Esophagus (tissue), 2 donors: Measurements from ENCODE around the gene TENT4A. TPM values are rescaled to one million over a fixed set of nuclear protein-coding genes. Genes with fewer than 3 reads are reported as not detected.

ENCODE experiments used
- H3K27ac ChIP-seq, 2 donors: one replicate each; pipeline ENCODE4 v1.5.1; 2013; ENCODE audit warnings: low read depth in 2 of 2, mild to moderate bottlenecking in 2 of 2, inconsistent platforms in 1 of 2, low read length in 1 of 2, moderate library complexity in 1 of 2
- H3K27me3 ChIP-seq, 2 donors: one replicate each; pipeline ENCODE4 v1.6.1; 2013; ENCODE audit warnings: low read length in 2 of 2, control low read depth in 1 of 2, mild to moderate bottlenecking in 1 of 2; ENCODE audit not compliant: insufficient read depth in 2 of 2, control insufficient read depth in 1 of 2
- H3K36me3 ChIP-seq, 2 donors: one replicate each; pipeline ENCODE4 v1.6.1; 2013; ENCODE audit warnings: low read length in 1 of 2; ENCODE audit not compliant: control insufficient read depth in 2 of 2, insufficient read depth in 2 of 2
- H3K4me1 ChIP-seq, 2 donors: one replicate each; pipeline ENCODE4 v1.6.1; 2013; ENCODE audit warnings: low read length in 1 of 2; ENCODE audit not compliant: control insufficient read depth in 2 of 2, insufficient read depth in 2 of 2
- H3K4me3 ChIP-seq, 2 donors: one replicate each; pipeline ENCODE4 v1.5.1; 2013; ENCODE audit warnings: low read length in 2 of 2, mild to moderate bottlenecking in 2 of 2, low read depth in 1 of 2, moderate library complexity in 1 of 2
- H3K9me3 ChIP-seq, 2 donors: one replicate each; pipeline ENCODE4 v1.6.1; 2013; ENCODE audit warnings: mild to moderate bottlenecking in 2 of 2, low read depth in 1 of 2, low read length in 1 of 2, moderate library complexity in 1 of 2; ENCODE audit not compliant: control insufficient read depth in 2 of 2, insufficient read depth in 1 of 2
- WGBS, 2 donors: extraction: QIAGEN DNeasy Blood & Tissue Kit; methylation state at CpG; one replicate each; pipeline ENCODE4 v1.1.7; 2013; 5-methylcytosine and 5-hydroxymethylcytosine counted together
- polyA plus RNA-seq, 2 donors: library from polyadenylated mRNA; stranded (reverse); fragments of 200-250 nt; gene quantifications; one replicate each; pipeline ENCODE4 v1.2.3, GENCODE V29; 2013
- donor health status: healthy with polysubstance abuse.
- donor health status: Bipolar disorder and iron deficiency.

Gene TENT4A
- polyA plus RNA-seq, 2 donors = 7.9 to 8.9 TPM

DNA sequence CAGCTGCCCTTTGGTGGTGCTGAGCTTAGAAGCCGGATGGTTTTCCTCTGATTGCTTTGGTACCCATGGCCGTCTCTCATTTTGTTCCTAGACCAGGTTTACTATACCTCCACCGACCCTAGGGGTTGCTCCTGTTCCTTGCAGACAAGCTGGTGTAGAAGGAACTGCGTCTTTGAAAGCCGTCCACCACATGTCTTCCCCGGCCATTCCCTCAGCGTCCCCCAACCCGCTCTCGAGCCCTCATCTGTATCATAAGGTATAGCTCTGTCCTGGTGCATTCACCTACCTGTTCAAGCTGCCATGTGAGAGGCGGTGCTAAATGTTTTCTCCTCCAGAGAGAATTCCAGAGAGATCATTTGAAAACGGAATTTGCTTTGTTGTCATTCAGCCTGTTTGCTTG is 39.5 kb downstream of the TENT4A start:
- Histone ChIP-seq H3K4me1 (no peaks in the 10 kb centered on the region), H3K36me3 (peaks cover 7 to 59% of the 10 kb centered on the region in 2 donors), H3K4me3 (no peak overlapping the region), H3K9me3 (no peaks in the 10 kb centered on the region), H3K27me3 (no peaks in the 10 kb centered on the region), H3K27ac (no peak overlapping the region)
- 95 to 96% methylated on average over 11 of the region's 11 CpGs for WGBS, 2 donors

GRCh38 chr5:6753851-6754250 is 40.6 kb downstream of the TENT4A start:
- Histone ChIP-seq H3K4me3 (no peak overlapping the region), H3K27me3 (no peaks in the 10 kb centered on the region), H3K9me3 (no peaks in the 10 kb centered on the region), H3K27ac (no peak overlapping the region), H3K4me1 (no peaks in the 10 kb centered on the region), H3K36me3 (peaks cover 7 to 59% of the 10 kb centered on the region in 2 donors)
- 84 to 85% methylated on average over 11 of the region's 11 CpGs for WGBS, 2 donors

DNA sequence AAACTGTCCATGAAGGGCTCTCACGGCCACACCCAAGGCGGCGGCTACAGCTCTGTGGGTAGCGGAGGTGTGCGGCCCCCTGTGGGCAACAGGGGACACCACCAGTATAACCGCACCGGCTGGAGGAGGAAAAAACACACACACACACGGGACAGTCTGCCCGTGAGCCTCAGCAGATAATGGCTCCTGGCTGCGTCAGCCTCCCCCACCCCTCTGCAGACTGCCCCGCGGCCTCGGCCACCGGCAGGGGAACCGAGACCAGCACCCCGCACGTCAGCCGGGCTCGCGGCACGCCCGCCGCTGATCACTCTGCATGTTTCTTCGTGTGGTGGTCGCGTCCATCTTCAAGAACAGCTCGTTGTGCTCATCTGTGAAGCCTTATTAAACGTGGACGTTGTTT is 41.5 kb downstream of the TENT4A start:
- H3K36me3 ChIP-seq = peaks cover 7 to 57% of the 10 kb centered on the region in 2 donors
- WGBS, 2 donors = 96 to 97% methylated on average over 29 of the region's 29 CpGs

GRCh38 chr5:6755519-6755918 is 42.3 kb downstream of the TENT4A start:
- H3K27ac ChIP-seq = no peak overlapping the region
- no peaks in the 10 kb centered on the region for H3K9me3 ChIP-seq
- H3K36me3 ChIP-seq = peaks cover 7 to 52% of the 10 kb centered on the region in 2 donors
- no peaks in the 10 kb centered on the region for H3K4me1 ChIP-seq
- 81 to 82% methylated on average over 12 of the region's 12 CpGs for WGBS, 2 donors
- H3K4me3 ChIP-seq = no peak overlapping the region
- no peaks in the 10 kb centered on the region for H3K27me3 ChIP-seq

More for the DNA sequence above, 41.5 kb downstream of the TENT4A start:
- Histone ChIP-seq H3K4me1 (no peaks in the 10 kb centered on the region), H3K4me3 (no peak overlapping the region), H3K9me3 (no peaks in the 10 kb centered on the region), H3K27ac (no peak overlapping the region), H3K27me3 (no peaks in the 10 kb centered on the region)

GRCh38 chr5:6755941-6756340 is 42.7 kb downstream of the TENT4A start:
- WGBS, 2 donors = 97% methylated on average over 17 of the region's 17 CpGs
- Histone ChIP-seq H3K4me3 (no peak overlapping the region), H3K9me3 (no peaks in the 10 kb centered on the region), H3K4me1 (no peaks in the 10 kb centered on the region), H3K27ac (no peak overlapping the region), H3K36me3 (peaks cover 7 to 50% of the 10 kb centered on the region in 2 donors), H3K27me3 (no peaks in the 10 kb centered on the region)

- Histone ChIP-seq H3K27me3 (no peaks in the 10 kb centered on the region), H3K36me3 (peaks cover 6 to 36% of the 10 kb centered on the region in 2 donors), H3K4me1 (peaks cover 0 to 2% of the 10 kb centered on the region in 2 donors), H3K9me3 (no peaks in the 10 kb centered on the region), H3K4me3 (no peak overlapping the region), H3K27ac (no peak overlapping the region)
- WGBS, 2 donors = 89 to 94% methylated on average over 8 of the region's 8 CpGs
Observed at GRCh38 chr5:6757414-6757969, 44.3 kb downstream of the TENT4A start.

DNA sequence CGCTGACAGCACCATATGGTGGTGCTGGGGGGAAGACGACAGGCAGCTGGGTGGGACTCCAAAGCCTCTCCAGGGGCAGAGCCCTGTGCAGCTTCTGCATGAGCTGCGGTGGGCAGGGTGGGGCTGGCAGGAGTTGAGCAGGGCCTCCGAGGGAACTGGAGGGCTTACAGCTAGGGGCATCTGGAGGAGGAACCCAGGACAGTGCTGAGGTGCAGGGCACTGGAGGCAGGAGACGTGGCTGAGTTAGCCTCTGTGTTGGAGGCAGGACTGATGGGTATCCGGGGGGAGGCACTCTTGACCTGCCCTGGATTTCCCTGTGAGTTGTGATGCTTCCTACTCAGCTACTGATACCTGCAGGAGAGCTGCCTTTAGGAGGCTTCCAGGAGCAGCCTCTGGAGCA is 45.0 kb downstream of the TENT4A start:
- Histone ChIP-seq H3K36me3 (peaks cover 6 to 30% of the 10 kb centered on the region in 2 donors), H3K4me1 (peaks cover 0 to 2% of the 10 kb centered on the region in 2 donors), H3K27me3 (no peaks in the 10 kb centered on the region), H3K4me3 (no peak overlapping the region), H3K27ac (no peak overlapping the region), H3K9me3 (no peaks in the 10 kb centered on the region)
- WGBS, 2 donors = 81 to 91% methylated on average over 6 of the region's 6 CpGs

DNA sequence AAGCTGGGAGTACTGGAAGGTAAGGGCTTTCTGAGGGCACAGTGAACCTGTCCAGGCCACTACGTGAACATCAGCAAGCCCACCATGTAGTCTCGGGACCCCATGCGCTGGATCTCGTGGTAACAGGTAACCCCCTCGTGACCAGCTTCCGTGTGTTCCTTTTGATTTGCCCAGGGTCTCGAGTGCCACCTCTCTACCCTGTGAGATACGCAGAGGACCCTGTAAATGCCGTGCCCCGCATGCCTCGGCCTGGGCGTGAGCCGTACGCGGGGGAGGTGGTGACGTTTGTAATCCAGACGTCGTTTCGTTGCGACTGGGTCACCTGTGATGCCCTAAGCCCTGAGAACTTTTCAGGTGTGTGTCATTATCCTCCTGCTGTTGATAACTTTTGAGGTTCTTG is 45.5 kb downstream of the TENT4A start:
- Histone ChIP-seq H3K4me3 (no peak overlapping the region), H3K4me1 (peaks cover 0 to 2% of the 10 kb centered on the region in 2 donors), H3K27ac (no peak overlapping the region), H3K36me3 (peaks cover 6 to 28% of the 10 kb centered on the region in 2 donors), H3K27me3 (no peaks in the 10 kb centered on the region), H3K9me3 (no peaks in the 10 kb centered on the region)
- 93 to 96% methylated on average over 20 of the region's 20 CpGs for WGBS, 2 donors

GRCh38 chr5:6759401-6759800 is 46.2 kb downstream of the TENT4A start:
- 69 to 77% methylated on average over 9 of the region's 9 CpGs for WGBS, 2 donors

DNA sequence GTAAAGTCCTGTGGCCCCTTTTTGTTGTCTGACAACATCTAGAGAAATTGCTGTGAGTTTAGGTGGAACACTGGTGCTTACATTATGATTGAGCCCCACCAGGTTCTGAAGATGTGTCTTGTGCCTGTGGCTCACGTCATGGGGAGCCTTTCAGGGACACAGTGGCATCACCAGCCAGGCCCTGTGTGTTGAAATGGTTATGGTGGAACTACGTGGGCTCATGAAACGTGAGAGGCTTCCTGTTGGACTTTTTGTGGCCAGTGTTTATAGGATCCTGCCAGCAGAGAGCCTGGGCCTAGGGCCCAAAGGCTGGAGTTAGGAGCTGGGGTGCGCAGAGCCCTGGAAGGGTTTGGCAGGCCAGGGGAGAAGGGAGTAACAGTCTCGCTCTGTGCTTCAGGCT is 46.8 kb downstream of the TENT4A start:
- no peak overlapping the region for H3K4me3 ChIP-seq
- no peak overlapping the region for H3K27ac ChIP-seq
- H3K9me3 ChIP-seq = no peaks in the 10 kb centered on the region
- 79 to 81% methylated on average over 5 of the region's 5 CpGs for WGBS, 2 donors
- peaks cover 0 to 2% of the 10 kb centered on the region in 2 donors for H3K4me1 ChIP-seq
- peaks cover 0 to 19% of the 10 kb centered on the region in 2 donors for H3K36me3 ChIP-seq
- H3K27me3 ChIP-seq = no peaks in the 10 kb centered on the region

More at GRCh38 chr5:6759401-6759800, 46.2 kb downstream of the TENT4A start:
- Histone ChIP-seq H3K4me1 (peaks cover 0 to 2% of the 10 kb centered on the region in 2 donors), H3K36me3 (peaks cover 4 to 25% of the 10 kb centered on the region in 2 donors), H3K27me3 (no peaks in the 10 kb centered on the region), H3K27ac (no peak overlapping the region), H3K9me3 (no peaks in the 10 kb centered on the region), H3K4me3 (no peak overlapping the region)
